Pancreas (tissue), 10 donors: Measurements from ENCODE around the gene AMBP. TPM values are rescaled to one million over a fixed set of nuclear protein-coding genes. Genes with fewer than 3 reads are reported as not detected.

Experiments
- ATAC-seq, 4 donors: fragments of 200-7000 bp; cut with Tn5 transposase; one replicate each; pipeline versions ENCODE4 v1.8.0 to v1.9.1; 2020; ENCODE audit warnings: mild to moderate bottlenecking in 4 of 4, moderate library complexity in 4 of 4
- DNase-seq, 6 donors: peaks; one replicate each; pipeline ENCODE4 v3.0.0-alpha.2; 2020
- FAIRE-seq: peaks from 2 replicates; lab custom pipeline; 2012; peaks lifted over from hg19 to GRCh38; lab: Jason Lieb, UNC
- H3K27ac ChIP-seq, 4 donors: fragments of 200-600 bp; sonication (generic); 1 replicate in 3 of 4; 2 replicates in 1 of 4; pipeline versions ENCODE4 v1.5.0 to v1.8.0; 2020
- H3K27me3 ChIP-seq, 4 donors: fragments of 200-600 bp; one replicate each; pipeline ENCODE4 v1.8.0; 2021
- H3K36me3 ChIP-seq, 3 donors: fragments of 200-600 bp; sonication (generic) in 1 of 3; one replicate each; pipeline versions ENCODE4 v1.5.0 to v1.8.0; 2020 to 2021
- H3K4me1 ChIP-seq, 3 donors: fragments of 200-600 bp; one replicate each; pipeline ENCODE4 v1.8.0; 2021
- H3K4me3 ChIP-seq, 4 donors: fragments of 200-600 bp; sonication (generic) in 2 of 4; one replicate each; pipeline versions ENCODE4 v1.5.0 to v1.8.0; 2020 to 2021
- H3K9me3 ChIP-seq, 4 donors: fragments of 200-600 bp; one replicate each; pipeline ENCODE4 v1.8.0; 2021
- CTCF ChIP-seq, 4 donors: fragments of 200-600 bp; sonication (generic) in 3 of 4; IDR thresholded peaks; one replicate each; pipeline versions ENCODE4 v1.5.0 to v1.8.0; 2021; ENCODE audit warnings: antibody characterized with exemption in 4 of 4
- WGBS, 2 donors: extraction: QIAGEN DNeasy Blood & Tissue Kit; methylation state at CpG; one replicate each; pipeline ENCODE4 v1.1.7; 2013; 5-methylcytosine and 5-hydroxymethylcytosine counted together
- intact Hi-C, 3 donors: fragments of 100-400 bp; cut with DNase I; formaldehyde crosslinking; loops; one replicate each; pipeline versions ENCODE4 v1.11.1 to v1.14.2; 2022
- polyA plus RNA-seq, 2 donors: library from polyadenylated mRNA; stranded (reverse); fragments of 200-250 nt; gene quantifications; one replicate each; pipeline ENCODE4 v1.2.3, GENCODE V29; 2013
- total RNA-seq, 6 donors: library from RNA; stranded (reverse); fragmentation: NEBNext Ultra II Directional in 4 of 6; extraction: Animal tissue kit (Norgen Biotek cat#: 25700) in 4 of 6; gene quantifications; one replicate each; pipeline versions ENCODE4 v1.2.1 to v1.2.4, GENCODE V29; 2021 to 2023
- donor health status: healthy with polysubstance abuse.
- donor health status: DM: no; HTN: no; CAD: no; lungs with moderate emphysema.
- donor health status: DM: no; HTN: no; CAD: no.
- donor health status: control.
- donor health status: control.
- donor health status: Bipolar disorder and iron deficiency.
- donor health status: DM: yes; HTN: yes; CAD: no.
- donor health status: DM: no; HTN: no; CAD: no.
- donor health status: DM: no; HTN: no; CAD: no.
- donor health status: DM: yes; HTN: yes; CAD: no.

Gene AMBP
- total and polyA plus RNA-seq, 8 donors = 62.7 to 370 (median 102) TPM

DNA sequence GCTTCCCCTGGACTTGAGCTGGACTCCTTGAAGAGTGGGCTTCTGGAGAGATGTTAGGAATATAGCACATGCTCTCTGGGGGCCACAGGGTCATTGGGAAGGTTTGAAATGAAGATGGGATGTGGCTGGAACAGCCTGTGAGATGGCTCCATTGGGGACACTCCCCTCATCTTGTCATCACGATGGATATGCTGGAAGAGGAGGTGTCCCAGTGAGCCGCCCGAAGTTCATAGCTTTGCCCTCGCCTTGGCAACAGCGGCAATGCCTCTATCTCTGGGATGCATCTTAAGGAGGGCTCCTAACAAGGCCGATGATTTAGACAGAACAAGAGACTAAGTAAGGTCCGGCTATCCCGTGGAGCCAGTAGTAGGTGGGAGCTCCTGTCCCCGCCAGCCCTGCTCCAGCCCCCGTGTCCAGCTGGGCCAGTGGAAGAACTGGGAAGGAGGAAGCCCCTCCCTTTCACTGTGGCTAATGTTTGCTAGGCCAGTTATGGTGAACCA is 23.9 kb downstream of the AMBP start:
- FAIRE-seq (no peak), DNase-seq (no peak), ATAC-seq (no peak)
- intact Hi-C loops = no loop called here
- H3K27ac ChIP-seq = no peak overlapping the region
- no peak overlapping the region for H3K4me3 ChIP-seq
- H3K4me1 ChIP-seq = no peaks in the 10 kb centered on the region
- WGBS, 2 donors = 80 to 82% methylated on average over 10 of the region's 10 CpGs
- no peak for TF ChIP-seq CTCF (IDR thresholded peaks at IDR 0.05)
- H3K36me3 ChIP-seq = peaks cover 0 to 6% (median 6%) of the 10 kb centered on the region in 3 donors
- H3K27me3 ChIP-seq = no peaks in the 10 kb centered on the region
- H3K9me3 ChIP-seq = no peaks in the 10 kb centered on the region

GRCh38 chr9:114053246-114054005 is 24.7 kb downstream of the AMBP start:
- intact Hi-C loops = no loop called here
- H3K27me3 ChIP-seq = no peaks in the 10 kb centered on the region
- TF ChIP-seq CTCF (IDR thresholded peaks at IDR 0.05) = no peak
- FAIRE-seq (no peak), ATAC-seq (peak; percentile 21 to 70 (median 62)), DNase-seq (peak in 1 of 6 donors; percentile 22)
- H3K4me1 ChIP-seq = no peaks in the 10 kb centered on the region
- no peaks in the 10 kb centered on the region for H3K9me3 ChIP-seq
- H3K4me3 ChIP-seq = no peak overlapping the region
- H3K36me3 ChIP-seq = peaks cover 0 to 14% (median 12%) of the 10 kb centered on the region in 3 donors
- 79 to 81% methylated on average over 8 of the region's 8 CpGs for WGBS, 2 donors
- no peak overlapping the region for H3K27ac ChIP-seq

DNA sequence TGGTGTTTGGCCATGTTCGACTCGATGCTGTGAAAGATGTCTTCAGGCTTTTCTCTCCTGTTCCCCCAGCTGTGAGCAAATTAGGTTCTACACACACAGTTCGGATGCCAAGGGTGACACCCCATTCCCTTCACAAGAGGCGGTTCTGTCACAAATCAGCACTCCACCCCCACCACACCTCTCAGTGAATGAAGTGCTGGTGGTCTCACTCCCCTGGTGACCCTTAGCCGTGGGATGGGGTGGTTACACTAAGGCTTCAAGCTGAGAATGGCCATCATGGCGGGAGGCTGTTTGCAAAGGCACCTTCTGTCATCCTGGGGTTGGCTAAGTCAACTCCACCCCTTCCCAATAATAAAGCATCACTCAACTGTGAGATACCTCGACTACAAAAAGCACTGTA is 26.4 kb downstream of the AMBP start:
- no peak for DNase-seq
- TF ChIP-seq CTCF (IDR thresholded peaks at IDR 0.05) = no peak

DNA sequence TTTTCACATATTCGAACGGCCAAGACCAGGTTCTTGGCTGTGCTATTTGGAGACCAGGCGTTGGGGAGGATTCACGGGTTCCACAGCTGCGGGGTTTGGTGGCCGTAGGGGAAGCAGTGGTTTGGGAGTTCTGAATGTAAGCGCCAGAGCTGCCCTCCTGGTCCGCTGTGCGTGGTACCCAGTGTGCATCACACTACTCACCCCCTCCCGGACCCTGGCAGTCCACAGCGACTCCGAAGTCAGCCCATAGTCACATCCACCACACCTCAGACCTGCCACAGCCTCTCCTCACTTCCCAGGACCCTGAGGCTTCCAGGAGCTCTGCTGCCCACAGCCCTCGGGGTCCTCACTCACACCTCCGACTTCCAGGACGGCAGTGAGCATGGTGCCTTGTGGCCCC is 26.8 kb downstream of the AMBP start:
- WGBS, 2 donors = 95 to 97% methylated on average over 15 of the region's 15 CpGs
- Histone ChIP-seq H3K4me1 (no peaks in the 10 kb centered on the region), H3K4me3 (no peak overlapping the region), H3K27ac (no peak overlapping the region), H3K27me3 (no peaks in the 10 kb centered on the region), H3K9me3 (no peaks in the 10 kb centered on the region), H3K36me3 (peaks cover 0 to 17% (median 12%) of the 10 kb centered on the region in 3 donors)
- ATAC-seq (no peak), DNase-seq (no peak), FAIRE-seq (no peak)
- TF ChIP-seq CTCF (IDR thresholded peaks at IDR 0.05) = no peak
- intact Hi-C loops = no loop called here

More for the DNA sequence above, 26.4 kb downstream of the AMBP start:
- Histone ChIP-seq H3K27me3 (no peaks in the 10 kb centered on the region), H3K4me3 (no peak overlapping the region), H3K9me3 (no peaks in the 10 kb centered on the region), H3K36me3 (peaks cover 0 to 17% (median 12%) of the 10 kb centered on the region in 3 donors), H3K4me1 (no peaks in the 10 kb centered on the region), H3K27ac (no peak overlapping the region)
- ATAC-seq (no peak), FAIRE-seq (no peak)
- 80 to 81% methylated on average over 7 of the region's 7 CpGs for WGBS, 2 donors
- intact Hi-C loops = no loop called here

DNA sequence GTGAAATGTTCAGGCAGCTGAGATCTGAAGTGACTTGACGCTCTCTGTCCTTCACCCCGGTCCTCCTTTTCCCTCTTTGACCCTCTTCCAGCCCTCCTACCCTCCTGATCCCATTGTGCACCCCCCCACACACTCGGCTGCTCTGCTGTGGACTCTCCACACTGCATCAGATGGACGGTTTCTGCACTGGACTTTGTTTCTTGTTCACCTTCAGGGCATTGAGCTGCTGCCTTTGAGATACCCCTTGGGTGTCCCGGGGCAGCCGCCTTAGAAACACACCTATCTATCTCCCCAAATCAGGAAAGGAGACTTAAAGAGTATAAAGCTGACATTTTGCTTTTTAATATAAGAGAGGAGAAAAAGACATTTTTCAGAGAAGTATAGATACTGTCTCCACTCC is 27.5 kb downstream of the AMBP start:
- FAIRE-seq (no peak), DNase-seq (no peak), ATAC-seq (no peak)
- Histone ChIP-seq H3K27me3 (no peaks in the 10 kb centered on the region), H3K9me3 (no peaks in the 10 kb centered on the region), H3K27ac (no peak overlapping the region), H3K4me1 (no peaks in the 10 kb centered on the region), H3K4me3 (no peak overlapping the region), H3K36me3 (peaks cover 0 to 17% (median 12%) of the 10 kb centered on the region in 3 donors)
- TF ChIP-seq CTCF (IDR thresholded peaks at IDR 0.05) = no peak
- intact Hi-C loops = no loop called here
- 88 to 97% methylated on average over 6 of the region's 6 CpGs for WGBS, 2 donors
